Measurements from ENCODE around the gene ZNF281.
"Not testable (repeated sequence)": the region's sequence is repeated elsewhere in the genome, so short reads cannot be mapped to it uniquely, and the experiment has no call there.

ZNF281 gene

DNA sequence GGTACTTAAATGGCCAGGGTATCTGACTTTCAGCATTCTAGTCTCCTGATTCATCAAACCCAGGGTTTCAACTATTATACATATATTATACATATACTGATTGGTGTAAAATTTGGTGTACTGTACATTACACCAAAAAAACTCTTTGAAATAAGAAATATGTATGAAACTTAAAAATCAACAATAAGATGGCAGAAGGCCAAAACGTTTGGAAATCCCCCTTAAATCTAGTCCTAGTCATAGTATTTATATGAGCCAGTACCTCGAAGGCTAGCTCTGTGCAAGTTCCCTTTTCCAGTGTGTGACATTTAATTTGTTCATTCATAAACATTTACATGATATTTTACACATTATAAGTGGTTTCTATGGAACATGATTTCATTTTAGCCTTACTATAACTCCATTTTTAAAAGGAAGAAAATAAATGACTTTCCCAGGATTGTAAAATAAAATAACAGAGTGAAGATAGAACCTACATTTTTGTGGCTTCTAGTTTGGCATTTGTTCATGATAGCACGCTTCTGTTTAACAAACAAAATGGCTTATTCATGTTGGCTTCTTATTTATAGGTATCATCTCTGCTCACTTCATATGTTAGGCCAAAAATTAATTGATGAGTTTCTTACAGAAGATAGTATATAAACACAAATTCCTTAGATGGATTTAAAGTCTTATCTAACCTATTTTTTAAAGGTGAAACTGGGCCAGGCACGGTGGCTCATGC is 18.8 kb upstream of the ZNF281 start:
- no peak for DNase-seq

GRCh38 chr1:200427744-200428143 is 17.9 kb upstream of the ZNF281 start:
- DNase-seq: no peak

DNA sequence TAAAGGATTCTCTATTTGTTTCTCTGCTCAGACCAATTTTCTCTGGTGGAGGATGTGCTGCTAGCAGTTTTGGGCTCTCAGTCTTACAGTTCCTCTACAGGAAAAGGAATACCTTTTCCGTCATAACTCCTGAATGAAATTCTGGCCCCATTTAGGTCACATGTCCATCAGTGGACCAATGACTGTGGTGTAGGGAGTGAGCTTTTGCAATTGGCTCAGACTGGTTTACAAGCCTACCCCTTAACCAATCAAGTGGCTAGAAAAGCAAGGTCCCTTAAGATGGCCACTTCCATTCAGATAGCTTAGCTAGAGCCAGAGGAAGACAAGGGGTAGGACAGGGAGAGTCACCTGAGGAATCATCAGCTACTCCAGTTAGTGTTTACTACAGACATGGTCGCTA is 16.4 kb upstream of the ZNF281 start:
- DNase-seq: no peak

DNA sequence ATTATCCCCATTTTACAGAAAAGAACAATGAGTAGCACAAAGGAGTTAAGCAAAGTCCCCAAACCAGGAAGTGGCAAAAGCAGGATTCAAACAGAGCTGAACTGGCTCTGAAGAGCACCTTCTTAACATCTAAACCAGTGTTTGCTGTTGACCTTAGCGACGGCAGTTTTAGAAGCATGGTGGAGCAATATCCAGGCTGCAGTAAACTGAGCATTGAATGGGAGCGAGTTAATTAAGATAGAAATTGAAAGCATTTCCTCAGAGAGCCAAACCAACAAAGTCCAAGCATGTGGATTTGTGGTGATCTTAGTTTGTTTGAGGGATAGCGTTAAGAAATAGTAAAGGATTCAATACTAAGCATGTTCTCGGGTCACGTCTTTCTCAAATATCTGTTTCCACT is 13.4 kb upstream of the ZNF281 start:
- DNase-seq: no peak

- no peak for DNase-seq
Observed at GRCh38 chr1:200422211-200422610, 12.4 kb upstream of the ZNF281 start.

GRCh38 chr1:200415789-200416593 is 6.2 kb upstream of the ZNF281 start:
- no peak for DNase-seq

DNA sequence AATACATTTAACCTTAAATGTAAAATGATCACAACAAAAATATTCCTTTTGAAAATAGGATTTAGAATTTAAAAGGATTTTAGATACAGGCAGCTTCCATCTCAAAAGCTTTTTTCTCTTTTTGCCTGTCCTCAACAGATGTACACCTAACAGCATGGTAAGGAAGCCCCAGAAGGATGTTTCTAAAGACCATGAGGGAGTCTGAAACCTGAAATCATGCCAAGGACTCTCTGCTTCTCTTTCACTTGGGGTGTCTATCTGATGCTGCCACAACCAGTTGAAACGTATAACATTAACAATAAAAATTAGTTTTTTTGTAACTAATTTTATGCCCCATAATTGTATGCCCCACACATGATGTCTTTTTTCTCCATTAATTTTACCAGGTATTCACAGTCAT is 5.4 kb upstream of the ZNF281 start:
- no peak for DNase-seq

DNA sequence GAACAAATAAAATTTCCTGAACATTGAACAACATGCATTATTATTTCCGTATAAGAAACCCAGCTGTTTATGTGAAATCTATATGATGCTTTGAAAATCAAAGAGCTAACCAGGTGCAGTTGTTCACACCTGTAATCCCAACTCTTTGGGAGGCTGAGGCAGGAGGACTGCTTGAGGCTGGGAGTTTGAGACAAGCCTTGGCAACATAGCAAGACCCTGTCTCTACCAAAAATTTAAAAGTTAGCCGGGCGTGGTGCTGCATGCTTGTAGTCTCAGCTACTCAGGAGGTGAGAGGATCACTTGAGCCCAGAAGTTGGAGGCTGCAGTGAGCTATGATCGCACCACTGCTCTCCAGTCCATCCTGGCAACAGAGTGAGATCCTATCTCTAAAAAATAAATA is 4.8 kb upstream of the ZNF281 start:
- no peak for DNase-seq

DNA sequence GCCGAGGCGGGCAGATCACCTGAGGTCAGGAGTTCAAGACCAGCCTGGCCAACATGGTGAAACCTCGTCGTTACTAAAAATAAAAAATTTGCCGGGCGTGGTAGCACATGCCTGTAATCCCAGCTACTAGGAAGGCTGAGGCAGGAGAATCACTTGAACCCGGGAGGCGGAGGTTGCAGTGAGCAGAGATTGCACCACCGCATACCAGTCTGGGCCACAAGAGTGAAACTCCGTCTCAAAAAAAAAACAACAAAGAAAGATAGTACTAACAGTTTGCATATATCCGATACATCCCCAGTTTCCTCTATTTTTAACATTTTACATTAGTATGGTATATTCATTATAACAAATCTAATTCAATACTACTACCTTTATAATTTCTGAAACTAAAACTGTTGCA is 3.9 kb upstream of the ZNF281 start:
- DNase-seq: not testable (repeated sequence)

GRCh38 chr1:200411406-200412257 is 1.8 kb upstream of the ZNF281 start:
- no peak for DNase-seq

DNA sequence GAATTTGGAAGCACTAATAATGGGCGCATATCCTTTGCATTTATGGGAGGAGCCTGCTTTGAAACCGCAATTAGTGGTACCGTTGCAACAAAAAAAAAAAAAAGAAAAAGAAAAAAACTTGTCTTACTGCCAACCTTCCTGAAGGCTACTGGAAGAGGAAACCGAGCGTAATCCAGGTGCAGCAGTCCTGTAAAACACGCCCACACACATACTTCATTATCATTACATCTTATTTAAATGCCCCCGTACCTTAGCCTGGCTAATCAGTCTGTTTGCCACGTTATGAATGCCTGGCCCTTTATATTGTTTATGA is 686 bp upstream of the ZNF281 start:
- DNase-seq: no peak

DNA sequence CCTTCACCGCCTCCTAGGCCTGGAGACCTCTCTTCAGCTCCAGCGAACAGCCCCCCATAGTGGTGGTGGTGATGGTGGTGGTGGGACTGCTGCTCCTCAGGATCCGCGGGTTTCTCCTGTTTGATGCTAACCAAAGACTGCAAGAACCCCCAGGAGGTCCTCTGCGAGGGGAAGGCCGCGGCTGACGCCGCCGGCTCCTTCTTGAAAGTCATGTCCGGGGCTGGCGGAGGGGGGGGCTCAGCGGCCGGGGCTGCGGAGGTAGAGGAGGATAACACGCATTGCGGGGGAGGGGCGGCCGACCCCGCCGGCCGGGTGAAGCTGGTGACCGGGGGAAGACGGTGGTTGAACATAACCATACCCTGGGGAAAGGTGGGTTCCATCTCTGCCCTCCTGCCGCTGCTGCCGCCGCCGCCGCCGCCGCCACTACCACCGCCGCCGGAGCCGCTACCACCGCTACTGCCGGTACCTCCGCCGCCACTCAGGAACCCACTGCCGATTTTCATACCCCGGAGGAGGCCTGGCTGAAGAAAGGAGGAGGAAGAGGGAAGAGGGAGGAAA is 554 bp downstream of the ZNF281 start:
- DNase-seq: peak; percentile 13

- DNase-seq: no peak
Observed at GRCh38 chr1:200406161-200406797, 3.6 kb downstream of the ZNF281 start.

GRCh38 chr1:200405264-200405663 is 4.6 kb downstream of the ZNF281 start:
- no peak for DNase-seq

GRCh38 chr1:200401708-200402107 is 8.1 kb downstream of the ZNF281 start:
- DNase-seq: no peak

DNA sequence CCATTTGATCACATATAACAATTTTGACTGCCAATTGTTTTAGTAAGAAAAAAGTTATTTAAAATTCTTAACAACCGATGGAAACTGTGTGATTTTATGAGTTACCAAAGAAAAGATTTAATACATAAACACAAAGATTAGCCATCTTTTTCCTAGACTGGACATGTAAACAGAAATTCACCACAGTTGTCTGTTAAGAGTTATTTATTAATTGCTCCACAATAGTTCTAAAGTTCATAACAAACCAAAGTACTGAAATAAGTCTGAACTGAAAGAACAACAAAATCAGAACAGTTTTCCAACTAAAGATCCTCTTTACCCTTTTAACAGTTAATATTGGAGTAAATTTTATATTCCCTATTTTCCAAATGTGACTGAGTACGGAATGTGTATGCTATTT is 8.6 kb downstream of the ZNF281 start:
- DNase-seq: no peak

GRCh38 chr1:200400556-200400955 is 9.3 kb downstream of the ZNF281 start:
- DNase-seq: no peak

GRCh38 chr1:200399860-200400259 is 10.0 kb downstream of the ZNF281 start:
- DNase-seq: no peak

DNA sequence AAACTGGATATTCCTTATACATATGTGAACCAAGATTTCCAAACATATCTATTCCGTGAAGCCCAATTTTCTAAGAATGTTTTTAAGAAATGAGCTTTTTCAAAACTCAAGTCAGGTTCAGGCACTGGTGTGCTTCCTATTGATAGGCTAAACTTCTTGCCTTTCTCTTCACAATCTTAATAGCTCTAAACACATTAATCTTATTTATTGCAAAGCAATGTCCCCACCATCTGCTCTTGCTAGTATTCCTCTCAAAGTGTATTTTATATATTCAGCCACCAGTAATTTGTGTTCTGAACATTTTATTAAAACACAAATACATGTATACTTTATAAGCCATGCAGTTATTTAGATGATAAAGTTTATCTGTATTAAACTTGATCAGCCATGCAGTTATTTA is 11.5 kb downstream of the ZNF281 start:
- DNase-seq: no peak

DNA sequence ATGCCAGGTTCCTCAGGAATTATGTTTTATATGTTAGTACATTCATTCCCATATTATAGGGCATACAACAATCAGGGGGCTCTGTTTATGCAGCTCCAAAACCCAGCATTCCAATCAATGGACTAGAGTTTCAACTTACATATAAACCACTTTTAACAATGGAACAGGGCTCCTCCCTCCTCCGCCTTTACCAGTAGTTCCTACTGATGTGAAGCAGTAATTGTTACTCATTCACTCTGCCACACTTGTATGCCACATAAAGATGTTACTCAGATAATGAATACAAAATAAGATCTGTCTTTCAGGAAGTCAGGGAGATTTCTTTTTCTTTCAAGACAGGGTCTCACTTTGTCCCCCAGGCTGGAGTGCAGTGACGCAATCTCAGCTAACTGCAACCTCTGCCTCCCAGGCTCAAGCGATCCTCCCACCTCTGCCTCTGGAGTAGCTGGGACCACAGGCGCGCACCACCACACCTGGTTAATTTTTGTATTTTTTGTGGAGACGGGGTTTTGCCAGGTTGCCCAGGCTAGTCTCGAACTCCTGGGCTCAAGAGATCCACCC is 17.1 kb downstream of the ZNF281 start:
- DNase-seq: no peak

DNA sequence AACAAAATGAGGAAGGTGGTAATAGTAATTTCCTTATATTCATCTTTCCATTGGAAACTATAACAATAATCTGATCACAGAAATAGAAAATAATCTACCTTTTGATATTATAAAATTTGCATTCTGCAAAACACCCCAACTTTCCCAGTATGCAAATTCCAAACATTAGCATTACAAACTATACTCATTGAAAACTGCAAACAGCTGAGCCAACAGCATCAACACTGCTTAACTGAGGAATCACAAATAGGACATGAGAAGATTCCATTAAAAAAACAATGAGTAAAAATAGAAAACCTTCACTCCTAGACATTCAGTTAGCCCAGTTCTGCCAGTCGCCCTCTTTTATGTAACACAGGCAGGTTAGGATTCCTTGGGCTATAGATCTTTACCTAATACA is 18.1 kb downstream of the ZNF281 start:
- no peak for DNase-seq

DNA sequence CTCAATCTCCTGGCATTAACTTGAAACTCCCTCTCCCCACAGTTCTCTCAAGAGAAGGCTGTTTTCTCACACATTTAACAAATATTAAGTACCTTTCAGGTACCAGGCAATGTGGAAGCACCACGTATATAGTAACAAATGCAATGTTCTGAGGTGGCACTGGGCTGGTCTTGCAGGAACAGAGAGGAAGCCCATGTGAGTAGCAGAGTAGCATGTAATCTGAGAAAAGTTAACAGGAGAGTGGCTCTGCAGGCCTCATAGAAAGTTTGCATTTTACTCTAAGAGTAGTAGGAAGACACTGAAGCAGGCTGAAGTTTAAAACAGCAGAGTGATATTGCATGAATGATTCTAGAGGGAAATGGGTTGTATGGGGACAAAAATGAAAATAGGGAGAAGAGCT is 21.0 kb downstream of the ZNF281 start:
- DNase-seq: no peak

DNA sequence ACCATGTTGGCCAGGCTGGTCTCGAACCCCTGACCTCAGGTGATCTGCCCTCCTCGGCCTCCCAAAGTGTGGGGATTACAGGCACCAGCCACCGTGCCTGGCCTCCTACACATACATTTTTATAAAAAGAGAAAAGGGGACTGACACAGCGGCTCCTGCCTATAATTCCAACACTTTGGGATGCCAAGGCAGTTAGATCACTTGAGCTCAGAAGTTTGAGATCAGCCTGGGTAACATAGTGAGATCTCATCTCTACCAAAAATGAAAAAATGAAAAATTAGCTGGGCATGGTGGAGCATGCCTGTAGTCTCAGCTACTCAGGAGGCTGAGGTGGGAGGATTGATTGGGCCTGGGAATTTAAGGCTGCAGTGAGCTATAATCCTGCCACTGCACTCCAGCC is 23.4 kb downstream of the ZNF281 start:
- DNase-seq: no peak

Measured in activated CD4-positive, alpha-beta T cell treated with anti-CD3 and anti-CD28 coated beads for 1 hour (primary cell).